GM20431 (cell line): ENCODE results near the gene TSNAX.
"Not testable (repeated sequence)": the region's sequence is repeated elsewhere in the genome, so short reads cannot be mapped to it uniquely, and the experiment has no call there.

Experiments used
- in situ Hi-C: fragments of 300-500 bp; cut with MseI, MboI; formaldehyde crosslinking; loops from one replicate; pipeline ENCODE4 v1.15.0; 2020; ENCODE audit warnings: low sequenced_read_pairs; ENCODE audit not compliant: unreplicated experiment

Gene TSNAX

DNA sequence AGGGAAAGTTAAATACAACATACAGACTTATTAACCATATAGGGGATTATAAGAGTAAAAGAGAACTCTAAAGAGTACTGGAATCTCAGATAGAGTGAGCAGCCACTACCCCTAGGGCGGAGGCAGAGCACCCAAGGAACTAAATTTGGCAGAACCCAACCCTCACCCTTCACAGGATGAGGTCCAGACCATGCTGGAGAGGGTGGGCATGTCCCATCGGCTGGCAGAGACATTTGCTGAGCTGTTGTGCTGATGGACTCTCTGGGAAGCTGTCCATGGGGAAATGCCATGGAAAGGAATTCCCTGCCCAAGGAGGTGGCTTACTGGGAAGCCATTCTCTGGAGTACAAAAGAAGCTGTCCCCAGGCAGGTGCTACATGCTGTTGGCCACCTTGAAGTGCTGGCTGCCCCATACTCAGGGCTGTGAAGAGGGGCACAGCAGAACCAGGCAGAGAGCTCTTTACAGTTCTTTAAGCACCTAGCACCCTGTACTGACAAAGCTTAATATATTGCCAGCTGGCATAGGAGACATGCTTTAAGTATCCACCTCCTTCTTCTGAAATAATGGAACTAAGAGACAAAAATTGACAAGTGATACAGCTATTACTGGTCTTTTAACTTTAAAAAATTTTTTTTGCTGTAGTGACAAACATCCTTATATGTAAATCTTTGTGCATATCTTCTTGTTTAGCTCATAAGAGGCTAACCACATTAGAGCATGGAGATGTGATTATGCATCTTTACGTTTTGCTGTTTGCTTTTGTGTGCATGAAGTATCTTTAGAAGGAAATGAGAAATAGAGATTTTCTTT, 29.6 kb downstream of the TSNAX start:
- in situ Hi-C loops: no loop called here

GRCh38 chr1:231558708-231559185, 30.3 kb downstream of the TSNAX start:
- in situ Hi-C loops: no loop called here

DNA sequence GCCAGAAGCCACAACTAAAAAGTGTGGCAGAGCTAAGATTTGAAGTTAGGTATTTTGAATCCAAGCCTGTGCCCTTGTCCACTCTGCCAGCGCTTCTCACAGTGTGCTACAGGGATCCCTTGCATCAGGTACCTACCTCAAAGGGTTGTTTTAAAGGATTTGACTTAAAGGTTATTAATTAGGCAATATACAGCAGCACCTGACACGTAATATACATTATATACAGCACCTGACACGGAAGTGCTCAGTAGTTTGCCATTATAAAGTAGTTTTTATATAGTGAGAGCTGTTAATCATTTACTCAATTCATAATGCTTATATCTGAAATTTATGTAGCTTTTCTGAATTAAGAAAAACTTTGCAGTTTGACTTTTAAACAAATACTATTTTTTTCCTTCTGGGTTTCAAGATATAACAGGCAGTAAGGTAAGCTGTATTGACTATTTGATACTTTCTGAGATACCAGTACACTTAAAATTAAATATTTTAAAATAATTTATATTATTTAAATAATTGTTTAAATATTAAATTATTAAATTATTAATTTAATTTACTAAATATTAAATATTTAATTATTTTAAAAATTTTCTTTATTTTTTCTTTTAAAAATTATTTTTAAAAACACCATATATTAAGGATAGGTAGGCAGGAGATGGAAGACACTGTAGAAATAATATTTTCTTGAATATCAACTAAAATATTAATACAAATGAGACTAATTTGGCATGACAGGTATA, 33.3 kb downstream of the TSNAX start:
- in situ Hi-C loops: no loop called here

- in situ Hi-C loops: no loop called here
These were observed 34.8 kb downstream of the TSNAX start for GRCh38 chr1:231563247-231563646.

DNA sequence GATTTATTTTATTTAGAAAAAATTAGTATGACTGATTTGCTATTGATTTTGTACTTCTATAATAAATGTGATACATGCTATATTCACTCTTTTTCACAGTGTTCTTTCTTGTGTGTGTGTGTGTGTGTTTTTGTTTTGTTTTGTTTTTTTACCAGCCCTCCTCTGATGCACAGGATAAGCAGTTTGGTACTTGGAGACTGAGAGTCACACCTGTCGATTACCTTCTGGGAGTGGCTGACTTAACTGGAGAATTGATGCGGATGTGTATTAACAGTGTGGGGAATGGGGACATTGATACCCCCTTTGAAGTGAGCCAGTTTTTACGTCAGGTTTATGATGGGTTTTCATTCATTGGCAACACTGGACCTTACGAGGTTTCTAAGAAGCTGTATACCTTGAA, 35.9 kb downstream of the TSNAX start:
- in situ Hi-C loops: no loop called here

- in situ Hi-C loops: no loop called here
These were observed 38.0 kb downstream of the TSNAX start for GRCh38 chr1:231566496-231566895.

DNA sequence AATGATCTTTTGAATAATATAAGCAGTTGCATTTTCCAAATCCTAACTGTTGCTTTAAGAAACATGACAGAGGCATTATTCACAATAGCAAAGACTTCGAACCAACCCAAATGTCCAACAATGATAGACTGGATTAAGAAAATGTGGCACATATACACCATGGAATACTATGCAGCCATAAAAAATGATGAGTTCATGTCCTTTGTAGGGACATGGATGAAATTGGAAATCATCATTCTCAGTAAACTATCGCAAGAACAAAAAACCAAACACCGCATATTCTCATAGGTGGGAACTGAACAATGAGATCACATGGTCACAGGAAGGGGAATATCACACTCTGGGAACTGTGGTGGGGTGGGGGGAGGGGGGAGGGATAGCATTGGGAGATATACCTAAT, 41.8 kb downstream of the TSNAX start:
- in situ Hi-C loops: not testable (repeated sequence)

DNA sequence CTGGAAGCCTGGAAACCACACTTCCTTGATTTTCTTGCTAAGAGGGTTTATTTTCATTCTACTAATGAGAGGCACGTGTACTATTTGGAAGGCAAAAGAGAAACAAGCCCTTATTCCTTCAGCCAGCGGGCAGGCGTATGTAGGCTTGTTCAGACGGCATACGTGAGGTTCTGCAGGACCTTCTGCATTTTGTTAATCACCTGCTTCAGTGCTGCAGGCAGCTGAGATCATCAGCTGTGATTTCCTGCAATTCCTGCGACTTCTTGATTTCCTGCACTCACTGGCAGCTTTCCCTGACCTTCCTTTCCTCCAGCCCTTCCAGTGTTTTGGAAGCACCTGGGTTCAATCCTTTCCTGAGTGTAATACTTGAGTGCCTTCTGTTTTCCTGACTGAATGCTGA, 43.4 kb downstream of the TSNAX start:
- in situ Hi-C loops: no loop called here

DNA sequence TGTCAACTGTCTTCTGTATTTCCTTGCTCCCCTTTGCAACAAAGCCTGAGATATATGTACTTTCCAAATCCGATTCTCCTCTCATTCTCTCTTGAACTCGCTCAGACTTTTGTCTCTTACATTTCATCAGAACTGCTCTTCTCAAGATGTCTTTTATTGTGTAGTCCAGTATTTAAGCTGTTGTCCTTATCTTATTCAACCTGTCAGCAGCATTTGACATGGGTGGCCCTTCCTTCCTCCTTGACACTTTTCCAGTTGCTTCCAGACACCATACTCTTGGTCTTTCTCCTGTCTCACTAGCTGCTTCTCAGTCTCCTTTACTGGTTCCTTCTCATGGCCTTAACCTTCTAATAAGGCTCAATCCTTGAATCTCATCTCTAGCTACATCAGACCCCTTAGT, 47.0 kb downstream of the TSNAX start:
- in situ Hi-C loops: no loop called here

DNA sequence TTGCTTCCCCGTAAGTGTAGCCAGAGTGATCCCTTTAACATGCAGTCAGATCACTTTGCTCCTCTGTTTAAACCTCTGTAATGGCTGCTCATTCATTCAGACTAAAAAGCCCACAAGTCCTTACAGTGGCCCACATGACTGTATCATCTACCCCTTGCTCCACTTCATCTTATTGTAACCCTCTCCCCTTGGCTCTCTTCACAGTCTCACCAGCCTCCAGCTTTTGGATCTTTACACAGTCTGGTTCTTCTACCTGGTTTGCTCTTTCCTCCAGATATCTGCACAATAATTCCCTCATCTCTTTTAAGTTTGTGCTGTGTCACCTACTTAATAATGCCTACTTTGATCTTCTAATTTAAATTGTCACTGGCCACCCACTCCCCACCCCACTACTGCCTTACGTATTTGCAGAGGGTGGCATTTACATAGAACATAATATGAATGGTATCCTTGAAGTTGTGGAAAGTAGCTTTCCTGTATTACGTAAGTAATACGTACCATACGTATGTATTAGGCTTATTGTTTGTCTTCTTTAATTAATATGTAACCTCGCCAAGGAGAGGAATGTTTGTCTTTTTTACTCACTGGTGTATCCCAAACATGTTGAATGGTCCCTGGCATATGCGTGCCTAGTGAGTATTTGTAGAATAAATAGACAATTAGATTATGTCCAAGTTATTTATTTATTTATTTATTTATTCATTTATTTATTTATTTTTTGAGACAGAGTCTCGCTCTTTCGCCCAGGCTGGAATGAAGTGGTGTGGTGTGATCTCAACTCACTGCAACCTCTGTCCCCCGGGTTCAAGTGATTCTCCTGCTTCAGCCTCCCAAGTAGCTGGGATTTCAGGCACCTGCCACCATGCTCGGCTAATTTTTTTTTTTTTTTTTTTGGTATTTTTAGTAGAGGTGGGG, 48.6 kb downstream of the TSNAX start:
- in situ Hi-C loops: no loop called here

DNA sequence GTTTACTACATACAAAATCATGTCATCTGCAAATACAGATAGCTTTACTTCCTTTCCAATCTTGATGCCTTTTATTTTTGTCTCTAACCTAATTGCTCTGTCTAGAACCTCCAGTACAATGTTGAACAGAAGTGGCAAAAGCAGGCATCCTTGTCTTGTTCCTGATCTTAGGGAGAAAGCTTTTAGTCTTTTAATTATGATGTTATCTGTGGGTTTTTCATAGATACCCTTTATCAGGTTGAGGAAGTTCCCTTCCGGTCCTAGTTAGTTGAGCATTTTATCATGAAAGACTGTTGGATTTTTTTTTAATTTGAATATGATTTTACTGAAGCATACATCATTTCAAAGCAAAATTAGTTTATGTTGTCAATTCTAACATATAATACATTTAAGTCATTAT, 52.4 kb downstream of the TSNAX start:
- in situ Hi-C loops: loop anchor here (10.0 kb wide), 1 partner anchor 226 kb away; no protein-coding TSS in a partner anchor

GRCh38 chr1:231581859-231582258, 53.4 kb downstream of the TSNAX start:
- in situ Hi-C loops: loop anchor here (10.0 kb wide), 1 partner anchor 227 kb away; no protein-coding TSS in a partner anchor

DNA sequence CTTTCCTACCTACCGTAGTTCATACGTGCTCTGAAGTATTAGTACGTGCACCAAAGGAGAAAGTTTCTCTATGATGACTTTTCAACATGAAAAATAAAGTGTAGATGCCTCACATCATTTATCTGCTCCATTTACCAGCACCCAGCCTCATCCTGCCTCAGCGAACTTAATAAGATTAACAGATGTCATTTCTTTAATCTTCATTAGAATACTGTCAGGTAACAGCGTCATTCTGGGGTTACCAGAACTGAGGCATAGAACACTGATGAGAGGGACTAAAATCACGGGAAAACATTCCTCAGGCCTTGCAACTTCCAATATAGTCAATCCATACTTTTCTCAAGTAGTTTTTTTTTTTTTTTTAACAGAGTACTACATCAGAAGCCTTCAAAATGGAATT, 54.9 kb downstream of the TSNAX start:
- in situ Hi-C loops: loop anchor here (10.0 kb wide), 1 partner anchor 229 kb away; no protein-coding TSS in a partner anchor

DNA sequence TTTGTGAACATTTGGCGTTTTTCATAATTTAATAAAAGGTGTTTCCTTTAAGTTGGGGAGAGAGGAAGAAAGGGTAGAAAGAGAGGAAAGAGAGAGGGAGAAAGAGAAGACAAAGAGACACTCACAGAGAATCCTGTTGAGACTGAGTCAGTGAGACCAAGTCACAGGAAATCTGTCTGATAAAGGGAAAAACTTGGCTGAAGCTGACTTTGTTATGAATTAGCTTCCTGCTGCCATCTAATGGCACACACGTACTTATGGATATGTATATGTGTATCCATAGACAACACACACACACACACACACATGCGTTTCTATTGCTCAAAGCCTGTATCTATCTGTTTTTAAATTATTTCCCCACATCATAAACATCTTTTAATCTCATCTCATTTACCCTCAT, 55.6 kb downstream of the TSNAX start:
- in situ Hi-C loops: loop anchor here (10.0 kb wide), 1 partner anchor 229 kb away; no protein-coding TSS in a partner anchor

DNA sequence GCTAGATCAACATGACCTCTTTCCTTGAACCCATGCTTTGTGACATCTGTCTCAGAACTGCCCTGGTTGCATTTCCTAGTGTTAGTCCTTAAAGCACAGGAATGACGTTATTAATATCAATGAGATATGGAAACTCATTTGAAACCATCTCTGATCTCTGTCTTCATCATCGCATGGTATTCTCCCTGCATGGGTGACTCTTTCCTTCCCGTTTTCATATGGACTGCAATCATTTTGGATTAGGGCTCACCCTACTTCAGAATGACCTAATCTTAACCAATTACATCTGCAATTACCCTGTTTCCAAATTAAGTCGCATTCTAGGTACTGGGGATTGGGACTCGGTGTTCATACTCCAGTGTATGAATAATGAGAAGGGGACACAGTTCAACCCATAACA, 56.5 kb downstream of the TSNAX start:
- in situ Hi-C loops: loop anchor here (10.0 kb wide), 1 partner anchor 230 kb away; no protein-coding TSS in a partner anchor

DNA sequence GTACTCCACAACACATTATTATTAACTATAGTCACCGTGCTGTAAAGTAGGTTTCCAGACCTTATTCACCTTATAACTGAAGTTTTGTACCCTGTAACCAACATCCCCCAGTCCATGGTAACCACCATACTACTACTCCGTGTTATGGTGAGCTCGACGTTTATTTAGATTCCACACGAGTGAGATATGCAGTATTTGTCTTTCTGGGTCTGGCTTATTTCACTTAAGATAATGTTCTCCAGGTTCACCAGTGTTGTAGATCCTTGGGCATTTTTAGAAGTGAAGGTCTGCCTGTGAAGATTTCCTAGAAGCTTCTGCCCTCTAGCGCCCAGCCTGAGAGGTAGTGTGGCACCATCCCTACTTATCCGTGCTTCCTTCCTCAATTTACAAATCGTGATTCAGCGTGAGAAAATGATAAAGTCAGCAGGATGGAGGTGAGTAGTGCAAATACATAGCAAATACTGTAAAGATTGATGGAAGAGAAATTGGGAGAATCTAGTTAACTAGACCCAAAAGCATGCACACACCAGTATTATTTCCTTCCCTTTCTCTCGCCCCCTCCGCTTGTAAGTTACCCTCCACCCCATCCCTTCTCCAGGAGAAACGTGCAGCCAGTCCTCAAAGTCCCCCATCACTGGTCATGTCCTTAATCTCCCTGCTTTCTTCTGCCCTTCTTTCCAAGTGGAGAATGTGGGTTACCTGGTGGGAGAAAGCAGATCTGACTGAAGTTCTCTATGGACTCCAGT, 62.2 kb downstream of the TSNAX start:
- in situ Hi-C loops: no loop called here

DNA sequence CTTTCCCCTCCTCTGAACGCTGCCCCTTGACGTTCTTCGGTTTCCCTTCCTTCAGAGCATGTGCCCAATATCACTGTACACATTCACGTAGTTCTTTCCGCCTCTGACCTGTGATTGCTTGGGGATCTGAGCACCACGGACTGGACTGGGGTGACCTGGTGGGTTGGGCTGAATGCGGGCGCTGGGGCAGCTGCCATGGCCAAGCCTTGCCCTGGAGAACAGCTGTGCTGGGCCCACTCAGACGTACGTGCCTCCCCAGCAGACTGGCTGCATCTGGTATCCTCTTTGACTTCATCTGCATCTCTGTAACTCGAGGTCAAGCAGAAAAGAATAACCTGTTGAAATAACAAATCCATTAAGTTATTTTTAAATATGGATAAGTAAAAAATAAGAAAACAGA, 63.0 kb downstream of the TSNAX start:
- in situ Hi-C loops: no loop called here

- in situ Hi-C loops: no loop called here
These were observed 64.3 kb downstream of the TSNAX start for GRCh38 chr1:231592809-231593208.

GRCh38 chr1:231593264-231593663, 64.8 kb downstream of the TSNAX start:
- in situ Hi-C loops: not testable (repeated sequence)
